Psoas muscle (tissue), 8 donors: Measurements from ENCODE around the gene GNAZ. TPM values are rescaled to one million over a fixed set of nuclear protein-coding genes. Genes with fewer than 3 reads are reported as not detected.

Experiments used
- ATAC-seq, 4 donors: fragments of 200-7000 bp; cut with Tn5 transposase; one replicate each; pipeline ENCODE4 v1.9.1; 2020; ENCODE audit warnings: moderate library complexity in 3 of 4, mild to moderate bottlenecking in 2 of 4
- DNase-seq, 2 donors: peaks; one replicate each; pipeline ENCODE4 v3.0.0-alpha.2; 2020
- H3K27ac ChIP-seq: fragments of 200-600 bp; one replicate; pipeline ENCODE4 v1.8.0; 2022
- H3K27me3 ChIP-seq, 3 donors: fragments of 200-600 bp in 1 of 3; one replicate each; pipeline versions ENCODE4 v1.6.1 to v1.8.0; 2013 to 2022; ENCODE audit warnings: low read length in 2 of 3, mild to moderate bottlenecking in 2 of 3, moderate library complexity in 1 of 3; ENCODE audit not compliant: insufficient read depth in 3 of 3
- H3K36me3 ChIP-seq, 2 donors: fragments of 200-600 bp in 1 of 2; one replicate each; pipeline versions ENCODE4 v1.6.1 to v1.8.0; 2013 to 2022; ENCODE audit warnings: low read depth in 1 of 2, mild to moderate bottlenecking in 1 of 2, moderate library complexity in 1 of 2; ENCODE audit not compliant: insufficient read depth in 1 of 2
- H3K4me1 ChIP-seq: fragments of 200-600 bp; one replicate; pipeline ENCODE4 v1.8.0; 2022
- H3K4me3 ChIP-seq: fragments of 200-600 bp; one replicate; pipeline ENCODE4 v1.8.0; 2022; ENCODE audit warnings: mild to moderate bottlenecking
- H3K9me3 ChIP-seq: fragments of 200-600 bp; one replicate; pipeline ENCODE4 v1.8.0; 2022
- WGBS, 3 donors: extraction: QIAGEN DNeasy Blood & Tissue Kit; methylation state at CpG; one replicate each; pipeline versions ENCODE4 v1.1.6 to v1.1.7; 2013; 5-methylcytosine and 5-hydroxymethylcytosine counted together
- intact Hi-C, 2 donors: fragments of 100-400 bp; cut with DNase I; formaldehyde crosslinking; loops; one replicate each; pipeline versions ENCODE4 v1.11.0 to v1.14.2; 2022
- polyA plus RNA-seq, 3 donors: library from polyadenylated mRNA; stranded (reverse); fragments of 200-250 nt; gene quantifications; one replicate each; pipeline ENCODE4 v1.2.3, GENCODE V29; 2013
- total RNA-seq, 4 donors: library from RNA; stranded (reverse); fragmentation: NEBNext Ultra II Directional in 2 of 4; extraction: Animal tissue kit (Norgen Biotek cat#: 25700) in 2 of 4; gene quantifications; one replicate each; pipeline versions ENCODE4 v1.2.1 to v1.2.4, GENCODE V29; 2021 to 2023
- TF ChIP-seq, protein P1 (sequence below): fragments of 200-600 bp; IDR thresholded peaks from one replicate; pipeline ENCODE4 v1.8.0; 2022; ENCODE audit warnings: antibody characterized with exemption
- donor health status: healthy with polysubstance abuse.
- donor health status: DM: no; HTN: no; CAD: no; lungs with moderate emphysema.
- donor health status: Bipolar disorder and iron deficiency.
- donor health status: healthy.
- donor health status: DM: yes; HTN: yes; CAD: no.
- donor health status: DM: no; HTN: no; CAD: no.
- donor health status: DM: no; HTN: no; CAD: no.
- donor health status: DM: yes; HTN: yes; CAD: no.

GNAZ gene
- total and polyA plus RNA-seq, 7 donors, result 0.99 to 3.9 (median 1.7) TPM

DNA sequence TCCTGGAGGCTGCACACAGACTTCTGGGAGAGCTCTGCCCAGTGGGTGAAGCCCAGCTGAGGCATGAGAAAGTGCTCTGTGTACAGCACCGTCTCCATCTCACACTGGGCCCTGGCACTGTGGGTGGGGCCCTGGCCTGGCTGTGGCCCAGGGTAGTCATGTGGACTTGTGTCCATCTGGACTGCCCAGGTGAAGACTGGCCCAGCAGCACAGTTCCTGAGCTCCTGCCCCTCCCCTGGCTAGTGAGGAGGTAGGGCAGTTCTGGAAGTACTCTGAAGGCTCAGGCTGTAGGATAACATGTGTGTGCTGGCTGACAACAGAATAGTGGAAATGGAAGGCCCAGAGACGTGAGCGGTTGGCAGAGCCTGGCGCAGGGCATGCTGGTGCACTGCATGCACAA lies 36.0 kb downstream of the GNAZ start:
- no peaks in the 10 kb centered on the region for H3K4me1 ChIP-seq
- H3K9me3 ChIP-seq, result no peaks in the 10 kb centered on the region
- H3K27me3 ChIP-seq, result no peaks in the 10 kb centered on the region
- no peak overlapping the region for H3K4me3 ChIP-seq
- ATAC-seq (no peak), DNase-seq (no peak)
- 74 to 97% (median 82%) methylated on average over 4 of the region's 4 CpGs for WGBS, 3 donors
- intact Hi-C loops, result no loop called here
- no peak overlapping the region for H3K27ac ChIP-seq
- H3K36me3 ChIP-seq, result no peaks in the 10 kb centered on the region
- TF ChIP-seq, protein P1, sequence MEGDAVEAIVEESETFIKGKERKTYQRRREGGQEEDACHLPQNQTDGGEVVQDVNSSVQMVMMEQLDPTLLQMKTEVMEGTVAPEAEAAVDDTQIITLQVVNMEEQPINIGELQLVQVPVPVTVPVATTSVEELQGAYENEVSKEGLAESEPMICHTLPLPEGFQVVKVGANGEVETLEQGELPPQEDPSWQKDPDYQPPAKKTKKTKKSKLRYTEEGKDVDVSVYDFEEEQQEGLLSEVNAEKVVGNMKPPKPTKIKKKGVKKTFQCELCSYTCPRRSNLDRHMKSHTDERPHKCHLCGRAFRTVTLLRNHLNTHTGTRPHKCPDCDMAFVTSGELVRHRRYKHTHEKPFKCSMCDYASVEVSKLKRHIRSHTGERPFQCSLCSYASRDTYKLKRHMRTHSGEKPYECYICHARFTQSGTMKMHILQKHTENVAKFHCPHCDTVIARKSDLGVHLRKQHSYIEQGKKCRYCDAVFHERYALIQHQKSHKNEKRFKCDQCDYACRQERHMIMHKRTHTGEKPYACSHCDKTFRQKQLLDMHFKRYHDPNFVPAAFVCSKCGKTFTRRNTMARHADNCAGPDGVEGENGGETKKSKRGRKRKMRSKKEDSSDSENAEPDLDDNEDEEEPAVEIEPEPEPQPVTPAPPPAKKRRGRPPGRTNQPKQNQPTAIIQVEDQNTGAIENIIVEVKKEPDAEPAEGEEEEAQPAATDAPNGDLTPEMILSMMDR, result no peak

DNA sequence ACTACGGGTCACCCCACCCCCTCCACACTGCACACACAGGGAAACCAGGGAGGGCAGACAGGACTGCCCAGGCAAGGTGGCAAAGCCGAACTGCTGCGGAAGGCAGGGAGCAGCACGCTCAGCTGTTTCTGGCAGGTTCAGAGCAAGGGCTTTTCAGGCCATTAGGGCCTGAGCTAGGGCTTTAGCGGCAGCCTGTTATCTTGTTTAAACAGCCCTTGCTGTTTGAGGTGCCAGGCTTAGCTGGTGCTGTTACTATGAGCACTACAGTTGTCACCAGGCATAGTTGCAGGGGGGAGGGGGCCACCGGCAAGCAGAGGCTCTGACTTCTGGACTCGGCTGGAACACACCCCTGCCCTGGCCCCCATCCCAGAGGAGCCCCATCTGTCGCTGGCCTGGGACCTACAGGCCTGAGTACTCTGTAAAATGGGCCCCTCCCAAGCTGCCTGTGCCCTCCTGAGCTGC lies 36.6 kb downstream of the GNAZ start:
- ATAC-seq (no peak), DNase-seq (no peak)
- TF ChIP-seq, protein P1, result no peak
- no peaks in the 10 kb centered on the region for H3K27me3 ChIP-seq
- 47 to 62% (median 47%) methylated on average over 8 of the region's 8 CpGs for WGBS, 3 donors
- no peak overlapping the region for H3K27ac ChIP-seq
- no peaks in the 10 kb centered on the region for H3K4me1 ChIP-seq
- no peaks in the 10 kb centered on the region for H3K9me3 ChIP-seq
- intact Hi-C loops, result no loop called here
- no peak overlapping the region for H3K4me3 ChIP-seq
- no peaks in the 10 kb centered on the region for H3K36me3 ChIP-seq

DNA sequence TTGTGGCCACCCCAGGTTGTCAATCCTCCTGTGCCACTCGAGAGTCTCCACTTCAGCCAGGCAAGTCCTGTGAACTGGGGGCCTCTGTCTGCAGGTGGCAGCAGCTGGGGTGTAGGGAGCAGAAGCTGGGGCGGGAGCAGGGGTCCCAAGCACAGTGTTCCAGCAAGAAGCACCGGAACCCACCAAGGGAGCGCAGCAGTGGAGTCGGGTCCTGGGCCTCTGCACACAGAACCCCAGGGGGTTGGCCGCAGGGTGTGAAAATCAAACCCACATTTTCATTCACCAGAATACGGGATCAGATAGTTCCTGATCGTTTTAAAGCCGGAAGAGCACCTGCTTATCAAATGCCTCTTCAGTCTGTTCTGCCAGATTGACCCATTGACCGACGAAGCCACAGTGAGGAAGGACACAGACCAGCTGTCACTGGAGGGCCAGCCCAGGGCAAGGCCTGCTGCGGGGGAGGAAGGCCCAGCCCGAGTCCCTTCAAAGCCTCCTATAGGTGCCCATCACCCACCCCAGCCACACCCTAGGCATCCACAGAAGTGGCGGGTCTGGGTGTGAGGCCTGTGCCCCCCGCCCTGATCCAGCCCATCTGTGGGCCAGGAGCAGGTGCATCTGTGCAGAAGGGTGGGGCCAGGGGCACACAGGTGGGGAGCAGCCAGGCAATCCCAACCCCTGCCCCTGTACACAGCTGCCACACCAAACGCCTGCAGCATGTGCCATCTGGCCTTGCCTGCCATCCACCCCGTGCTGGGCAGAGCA lies 37.3 kb downstream of the GNAZ start:
- intact Hi-C loops, result no loop called here
- Histone ChIP-seq H3K4me3 (no peak overlapping the region), H3K36me3 (no peaks in the 10 kb centered on the region), H3K27me3 (no peaks in the 10 kb centered on the region), H3K9me3 (no peaks in the 10 kb centered on the region), H3K4me1 (no peaks in the 10 kb centered on the region), H3K27ac (no peak overlapping the region)
- WGBS, 3 donors, result 75 to 87% (median 79%) methylated on average over 16 to 17 of the region's 17 CpGs
- TF ChIP-seq, protein P1, result no peak
- DNase-seq, result no peak
- peak in 1 of 4 donors; percentile 12 for ATAC-seq

DNA sequence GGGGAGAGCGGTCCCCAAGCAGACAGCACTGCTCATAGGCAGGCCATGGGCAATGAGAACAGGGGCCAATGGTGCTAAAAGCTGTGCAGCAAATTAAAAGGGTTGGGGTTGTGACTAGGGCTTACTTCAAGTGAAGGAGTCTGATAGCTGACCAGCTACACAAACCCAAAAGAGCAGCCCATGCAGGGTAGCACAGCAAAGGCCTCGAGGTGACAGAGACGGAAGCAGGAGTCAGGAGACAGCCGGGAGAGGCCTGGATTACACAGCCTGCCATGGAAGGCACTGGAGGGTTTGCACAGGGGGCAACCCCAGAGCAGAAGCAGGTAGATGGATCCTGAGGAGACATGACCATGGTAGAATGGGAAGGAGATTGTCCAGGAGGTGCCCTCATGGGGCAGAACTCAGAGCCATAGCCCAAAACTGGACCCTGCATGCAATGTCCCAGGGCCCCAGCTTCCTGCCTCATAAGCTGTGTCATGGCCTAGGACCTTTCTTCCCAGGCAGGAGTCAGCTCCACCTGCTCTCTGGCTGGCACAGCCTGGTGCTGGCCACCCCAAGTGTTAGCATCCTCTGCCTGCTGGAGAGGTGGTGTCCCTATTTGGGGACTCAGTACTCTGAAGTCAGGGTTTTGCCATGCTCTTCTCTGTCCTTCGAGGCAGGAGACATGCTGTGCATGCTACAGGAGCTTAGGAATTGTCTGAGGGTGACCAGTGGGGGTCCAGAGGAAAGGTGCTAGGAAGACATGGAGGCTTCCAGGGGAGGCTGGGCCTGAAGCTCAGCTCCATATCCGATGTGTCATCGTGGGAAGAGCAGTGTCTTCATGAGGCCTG lies 38.1 kb downstream of the GNAZ start:
- 83 to 90% (median 89%) methylated on average over 7 of the region's 7 CpGs for WGBS, 3 donors
- ATAC-seq (no peak), DNase-seq (no peak)
- TF ChIP-seq, protein P1, result no peak
- H3K9me3 ChIP-seq, result no peaks in the 10 kb centered on the region
- H3K27me3 ChIP-seq, result peaks cover 0 to under 1% (median 0%) of the 10 kb centered on the region in 3 donors
- H3K4me1 ChIP-seq, result no peaks in the 10 kb centered on the region
- intact Hi-C loops, result no loop called here
- H3K36me3 ChIP-seq, result no peaks in the 10 kb centered on the region
- no peak overlapping the region for H3K27ac ChIP-seq
- H3K4me3 ChIP-seq, result no peak overlapping the region
